PC-3 (cell line): Measurements from ENCODE around the gene CRELD2.

Experiments
- CTCF ChIP-seq: fragments of 300-600 bp; sonication (generic); conservative IDR thresholded peaks from 2 replicates; pipeline ENCODE4 v1.5.1; 2017; ENCODE audit warnings: antibody characterized with exemption, low read depth, mild to moderate bottlenecking, low read length
- EZH2phosphoT487 ChIP-seq: fragments of 300-600 bp; sonication (generic); IDR thresholded peaks from 2 replicates; pipeline ENCODE4 v1.6.1; 2018; ENCODE audit warnings: mild to moderate bottlenecking, antibody characterized with exemption, low read length, borderline replicate concordance

DNA sequence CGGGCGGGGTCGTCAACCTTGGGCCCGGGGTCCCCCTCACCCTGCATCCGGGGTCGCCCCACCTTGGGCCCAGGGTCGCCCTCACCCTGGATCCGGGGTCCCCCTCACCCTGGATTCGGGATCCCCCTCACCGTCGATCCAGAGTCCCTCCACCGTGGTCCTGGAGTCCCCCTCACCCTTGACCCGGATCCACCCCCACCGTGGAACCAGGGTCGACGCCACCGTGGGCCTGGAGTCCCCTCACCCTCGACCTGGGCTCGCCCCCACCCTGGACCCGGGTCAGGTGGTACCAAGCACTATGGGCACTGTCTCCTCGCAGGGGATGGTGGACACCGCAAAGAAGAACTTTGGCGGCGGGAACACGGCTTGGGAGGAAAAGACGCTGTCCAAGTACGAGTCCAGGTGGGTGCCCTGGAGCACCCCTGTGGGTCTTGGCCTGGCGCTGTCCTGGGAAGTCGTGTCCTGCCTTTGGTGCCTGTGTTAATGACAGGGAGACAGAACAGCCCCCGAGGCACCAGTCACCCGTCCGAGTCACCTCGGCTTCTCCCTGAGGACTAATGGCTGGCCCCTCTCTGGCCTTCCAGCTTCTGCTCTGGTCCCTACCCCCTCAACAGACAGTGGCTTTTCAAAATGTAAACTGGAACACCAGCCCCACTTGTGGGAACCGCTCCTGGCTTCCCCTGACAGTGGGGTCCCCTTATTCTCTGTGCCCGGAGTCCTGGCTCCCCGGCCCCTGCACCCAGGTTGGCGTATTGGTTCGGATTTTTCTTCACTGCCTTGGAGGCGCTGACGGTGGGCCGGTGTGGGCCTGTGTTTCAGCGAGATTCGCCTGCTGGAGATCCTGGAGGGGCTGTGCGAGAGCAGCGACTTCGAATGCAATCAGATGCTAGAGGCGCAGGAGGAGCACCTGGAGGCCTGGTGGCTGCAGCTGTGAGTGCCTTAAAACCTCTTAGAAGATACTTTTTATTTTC is 762 bp downstream of the CRELD2 start:
- TF ChIP-seq CTCF, result no peak
- TF ChIP-seq EZH2phosphoT487, result no peak
